Activated CD4-positive, alpha-beta T cell treated with anti-CD3 and anti-CD28 coated beads, Interleukin-2, amount 50 U/mL, for 48 hours (primary cell): ENCODE data around the gene COL6A3.
"Not testable (repeated sequence)": the region's sequence is repeated elsewhere in the genome, so short reads cannot be mapped to it uniquely, and the experiment has no call there.

Source experiments
- DNase-seq, 2 experiments: peaks; one replicate each; pipeline ENCODE4 v3.0.0-alpha.2; 2020

Gene COL6A3

DNA sequence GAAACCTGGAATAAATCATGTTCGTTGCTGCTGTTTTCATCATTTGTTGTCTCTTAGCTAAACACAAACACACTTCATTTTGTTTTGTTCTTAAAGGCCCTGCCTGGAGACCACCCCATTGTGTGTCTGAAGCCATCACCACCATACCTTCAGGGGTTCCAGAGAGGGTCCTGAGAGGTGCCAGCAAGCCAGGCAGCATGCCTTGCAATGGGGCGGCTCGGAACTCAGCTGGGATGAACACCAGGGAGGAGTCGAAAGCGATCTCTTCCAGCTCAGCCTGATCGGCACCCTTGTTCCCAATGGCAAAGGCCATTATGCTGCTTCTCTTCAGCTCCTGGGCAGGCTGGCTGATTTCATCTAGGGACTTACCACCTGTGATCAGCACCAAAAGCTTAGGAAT, 33.2 kb downstream of the COL6A3 start:
- no peak for DNase-seq

DNA sequence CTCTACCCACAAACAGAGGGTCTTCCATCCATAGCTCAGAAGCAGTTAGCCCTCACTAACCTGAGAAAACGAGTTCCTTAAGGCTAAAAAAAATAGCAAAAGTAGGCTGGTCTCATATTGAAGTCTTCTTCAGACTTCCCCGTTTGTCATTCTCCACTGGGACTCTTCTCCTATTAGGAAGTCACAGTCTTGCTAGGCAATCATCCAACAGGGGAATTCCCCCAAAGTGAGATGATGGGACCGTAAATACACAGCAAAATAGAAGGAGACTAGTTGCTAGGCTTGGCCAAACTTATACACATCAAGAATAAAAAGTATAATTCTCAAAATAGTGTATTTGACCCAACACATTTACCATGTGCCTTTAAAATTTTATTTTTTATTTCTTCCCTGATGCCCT, 34.3 kb downstream of the COL6A3 start:
- DNase-seq: no peak

DNA sequence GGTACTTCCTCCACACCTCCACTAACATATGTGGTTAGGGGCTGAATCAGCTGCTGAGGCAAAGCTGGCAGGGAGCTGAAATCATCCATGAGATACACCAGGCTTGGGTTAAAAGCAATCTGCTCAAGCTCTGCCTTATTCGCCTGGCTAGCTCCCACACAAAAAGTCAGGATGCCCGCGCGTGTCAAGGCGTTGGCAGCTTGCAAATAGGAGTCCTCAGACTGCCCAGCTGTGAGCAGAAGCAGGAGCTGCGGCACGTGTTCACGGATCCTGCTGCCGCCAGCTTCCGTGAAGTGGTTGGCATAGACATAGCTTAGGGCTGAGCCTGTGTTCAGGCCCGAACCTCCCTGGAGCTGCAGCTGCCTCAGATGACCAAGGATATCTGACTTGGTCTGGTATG, 35.3 kb downstream of the COL6A3 start:
- no peak for DNase-seq

DNA sequence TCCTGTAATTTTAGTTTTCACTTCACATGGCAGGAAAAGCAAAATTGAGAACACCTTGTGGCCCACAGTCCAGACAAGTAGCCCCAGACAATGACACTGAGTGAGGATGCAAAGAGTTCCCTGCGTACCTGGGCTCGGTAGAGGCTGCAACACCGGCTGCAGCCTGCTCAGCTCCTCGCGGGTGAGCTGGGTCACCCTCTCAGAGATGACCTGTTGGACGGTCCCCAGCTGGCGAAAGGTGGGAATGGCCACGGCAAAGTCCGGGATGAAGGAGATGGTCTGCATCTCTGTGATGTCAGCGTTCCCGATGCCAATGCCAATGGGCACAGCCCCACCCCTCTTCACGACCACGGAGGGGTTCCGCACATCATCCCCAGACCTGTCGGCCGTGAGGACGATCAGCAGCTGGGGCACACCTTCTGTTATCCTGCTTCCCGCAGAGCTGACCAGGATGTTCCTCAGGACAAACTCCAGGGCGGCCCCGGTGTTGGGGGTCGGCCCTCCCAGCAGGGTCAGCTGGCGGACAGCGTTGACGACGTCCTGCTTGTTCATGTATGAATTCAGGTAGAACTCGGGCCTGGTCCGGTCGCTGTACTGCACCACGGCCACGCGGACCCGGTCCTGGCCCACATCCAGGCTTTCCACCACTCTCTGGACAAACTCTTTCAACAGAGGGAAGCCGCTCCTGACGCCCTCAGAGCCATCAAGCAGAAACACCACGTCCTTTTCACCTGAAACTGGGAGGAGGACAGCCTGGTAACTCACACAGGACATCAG, 39.5 kb downstream of the COL6A3 start:
- no peak for DNase-seq

DNA sequence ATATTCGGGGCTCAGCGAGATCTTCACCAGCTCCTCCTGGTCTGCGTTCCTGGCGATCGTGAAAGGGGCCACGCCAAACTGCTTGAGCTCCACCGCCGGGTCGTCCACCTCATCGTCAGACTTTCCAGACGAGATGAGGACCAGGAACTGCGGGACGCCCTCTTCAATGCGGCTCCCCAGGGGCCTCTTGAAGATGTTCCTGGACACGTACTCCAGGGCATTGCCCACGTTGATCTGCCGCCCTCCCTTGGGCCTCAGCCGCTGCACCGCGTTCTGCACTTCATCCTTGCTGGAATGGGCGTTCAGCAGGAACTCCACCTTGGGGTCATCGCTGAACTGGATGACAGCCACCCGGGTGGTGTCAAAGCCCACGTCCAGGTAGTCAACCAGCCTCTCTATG, 42.1 kb downstream of the COL6A3 start:
- no peak for DNase-seq

DNA sequence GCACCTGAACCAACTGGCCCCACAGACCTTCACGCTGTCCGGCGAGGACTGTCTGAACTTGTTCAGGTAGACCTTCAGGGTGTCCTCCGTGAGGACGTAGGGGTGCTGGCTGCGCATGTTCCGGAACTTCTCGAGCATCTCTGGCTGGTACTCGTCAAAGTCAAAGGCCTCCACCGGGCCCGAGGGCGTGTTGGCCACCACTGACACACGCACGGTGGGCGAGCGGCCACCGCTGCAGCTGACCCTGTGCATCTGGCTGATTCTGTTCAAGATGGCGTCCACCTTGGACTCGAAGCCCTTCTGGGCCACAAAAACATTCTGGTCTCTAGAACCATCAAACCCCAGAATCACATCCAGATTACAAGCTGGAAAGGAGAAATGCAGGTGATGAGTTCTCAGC, 48.3 kb downstream of the COL6A3 start:
- no peak for DNase-seq

DNA sequence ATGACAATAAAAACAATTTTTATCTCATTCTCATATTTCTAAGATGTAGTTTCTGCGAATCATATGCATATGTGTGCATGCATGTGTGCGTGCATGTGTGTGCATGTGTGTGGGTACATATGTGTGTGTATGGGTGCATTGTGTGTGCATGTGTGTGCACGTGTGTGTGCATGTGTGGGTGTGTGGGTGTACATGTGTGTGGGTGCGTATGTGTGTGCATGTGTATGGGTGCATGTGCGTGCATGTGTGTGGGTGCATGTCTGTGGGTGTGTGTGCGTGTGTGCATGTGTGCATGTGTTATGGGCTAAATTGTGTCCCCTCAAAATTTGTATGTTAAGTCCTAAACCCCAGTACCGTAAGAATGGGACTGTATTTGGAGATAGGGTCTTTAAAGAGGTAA, 49.3 kb downstream of the COL6A3 start:
- no peak for DNase-seq

DNA sequence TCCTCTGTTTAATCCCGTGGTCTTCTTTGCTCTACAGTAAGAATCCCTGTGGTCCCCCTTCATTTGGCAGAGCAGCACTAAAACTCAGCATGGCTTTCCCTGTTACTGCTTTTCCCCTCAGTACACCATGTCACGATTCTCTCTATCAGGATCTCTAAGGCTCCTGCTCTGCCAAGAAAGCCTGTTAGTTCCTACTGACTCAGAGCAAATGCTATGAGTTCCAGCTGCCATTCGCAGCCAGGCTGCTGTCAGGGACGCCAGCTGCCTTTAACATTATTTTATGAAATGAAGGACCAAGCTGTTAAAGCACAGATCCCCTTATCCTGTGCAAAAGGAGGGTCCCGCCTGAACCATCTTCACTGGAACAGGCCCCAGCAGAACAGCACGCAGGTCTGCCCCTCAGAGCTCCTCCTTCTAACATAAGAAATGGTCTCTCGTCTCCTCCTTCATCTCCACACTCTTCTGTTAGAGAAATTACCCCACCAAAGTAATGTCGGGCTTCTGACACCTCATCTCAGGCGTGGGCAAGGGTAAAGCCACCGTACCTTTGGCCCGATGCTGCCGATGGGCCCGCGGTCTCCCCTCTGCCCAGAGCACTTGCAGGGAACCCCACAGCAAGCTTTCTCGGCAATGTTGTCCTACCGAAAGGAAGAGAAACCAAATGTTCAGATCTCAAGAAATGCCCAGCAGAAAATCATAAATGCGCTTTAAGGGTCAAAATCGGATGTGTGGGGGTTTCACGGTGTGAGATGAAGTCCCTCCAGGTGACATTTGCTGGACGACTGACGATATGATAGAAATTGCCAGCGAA, 52.6 kb downstream of the COL6A3 start:
- DNase-seq: no peak

DNA sequence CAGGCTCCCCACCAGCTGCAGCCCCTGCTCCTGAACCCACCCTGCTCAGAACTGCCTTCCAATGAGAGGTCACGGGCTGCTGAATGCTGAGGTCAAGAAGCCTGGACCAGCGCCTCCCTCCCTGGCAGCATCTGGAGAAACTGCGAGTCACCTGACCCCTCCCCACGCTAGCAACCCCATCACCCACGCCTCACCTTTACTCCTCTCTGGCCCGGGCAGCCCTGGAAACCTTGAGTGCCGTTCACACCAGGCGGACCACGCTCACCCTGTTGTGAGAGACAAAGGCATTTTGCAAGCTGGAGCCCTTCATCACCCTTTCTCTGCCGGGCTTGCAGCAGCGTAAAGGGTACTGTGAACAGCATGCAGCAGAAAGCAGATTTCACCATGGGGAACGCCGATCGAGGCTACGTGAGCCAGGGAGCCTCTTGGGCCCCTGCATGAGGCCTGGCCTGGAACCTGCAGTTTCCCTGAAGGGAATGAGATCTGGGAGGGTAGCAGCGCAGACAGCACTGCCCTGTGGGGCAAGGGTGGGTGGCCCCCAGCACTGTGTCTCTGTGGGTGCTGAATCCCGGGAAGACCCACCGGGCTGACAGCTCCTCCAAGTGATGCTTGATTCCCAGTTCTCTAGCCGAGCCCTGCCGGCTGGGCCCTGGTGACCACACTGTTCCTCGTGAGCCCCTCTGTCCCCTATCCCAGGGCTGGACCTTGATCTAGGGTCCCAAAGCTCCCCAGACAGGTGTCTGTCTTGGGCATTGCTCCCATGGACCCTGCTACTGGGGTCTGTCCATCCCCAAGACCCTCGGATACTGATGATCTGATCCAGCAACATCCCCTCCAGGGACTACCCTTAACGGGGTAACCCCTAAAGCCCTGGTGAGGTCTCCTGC, 53.8 kb downstream of the COL6A3 start:
- no peak for DNase-seq

DNA sequence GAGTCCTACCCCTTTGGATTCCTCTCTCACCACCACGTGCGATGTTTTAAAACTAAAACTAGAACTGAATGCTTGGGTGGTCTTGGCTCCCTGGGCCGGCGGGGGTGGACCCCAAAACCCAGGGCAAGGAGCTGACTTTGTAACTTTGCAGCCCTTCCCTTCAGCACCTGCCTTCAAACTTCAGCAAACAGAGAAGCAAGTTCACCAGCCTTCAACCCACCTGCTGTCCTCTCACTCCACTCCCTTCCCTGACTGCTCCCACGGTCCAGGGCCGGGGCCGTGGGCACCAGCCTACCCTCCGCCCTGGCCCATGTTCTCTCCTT, 54.5 kb downstream of the COL6A3 start:
- no peak for DNase-seq

DNA sequence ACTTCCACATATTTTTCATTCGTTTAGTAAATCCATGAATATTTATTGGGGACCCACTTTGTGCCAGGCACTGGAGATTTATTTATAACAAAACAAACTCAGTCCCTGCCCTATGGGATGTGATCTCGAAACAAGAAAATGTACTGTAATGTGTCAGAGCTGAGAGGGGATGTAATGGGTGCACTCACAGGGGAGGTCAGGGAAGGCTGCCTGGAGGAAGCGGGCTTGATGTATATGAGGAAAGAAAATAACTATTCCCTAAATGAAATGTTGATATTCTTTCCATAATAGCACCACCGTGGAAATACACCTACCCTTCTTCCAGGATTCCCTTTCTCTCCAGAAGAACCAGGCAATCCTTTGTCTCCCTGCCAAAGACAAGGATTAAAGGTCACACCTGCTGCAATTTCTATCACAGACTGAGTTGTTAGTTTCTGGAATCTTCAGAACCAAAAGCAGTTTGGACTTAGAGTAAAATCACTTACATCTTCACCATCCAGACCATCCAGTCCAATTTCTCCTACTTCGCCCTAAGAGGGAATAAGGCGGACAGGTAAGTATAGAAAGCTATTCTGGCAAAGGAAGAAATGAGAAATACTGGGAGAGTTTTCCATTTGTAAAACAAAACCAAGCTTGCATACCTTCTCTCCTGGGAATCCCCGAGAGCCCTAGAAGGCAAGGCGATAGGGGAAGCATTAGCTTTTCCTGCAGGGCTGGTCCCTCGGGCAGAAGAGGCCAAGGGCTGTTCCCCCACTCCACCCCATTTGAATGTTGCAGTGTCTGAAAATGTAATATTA, 55.0 kb downstream of the COL6A3 start:
- no peak for DNase-seq

DNA sequence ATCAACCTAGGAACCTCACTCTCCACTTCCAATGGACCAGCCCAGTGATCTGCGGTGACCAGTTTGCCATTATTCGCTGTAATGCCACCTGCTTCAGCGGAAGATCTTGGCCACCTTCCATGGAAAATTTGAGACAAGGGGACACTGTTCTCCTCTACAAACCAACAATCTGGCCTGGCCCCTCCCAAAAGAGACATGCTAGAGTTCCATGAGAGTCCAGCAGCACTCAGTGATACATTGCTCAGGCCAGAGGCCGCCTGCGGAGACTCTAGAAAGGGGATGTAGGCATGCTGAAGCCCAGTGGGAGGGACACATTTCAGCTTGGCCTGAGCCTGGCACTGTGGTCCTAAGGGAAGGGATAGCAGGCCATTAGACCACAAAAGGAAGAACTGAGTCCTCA, 58.3 kb downstream of the COL6A3 start:
- no peak for DNase-seq

DNA sequence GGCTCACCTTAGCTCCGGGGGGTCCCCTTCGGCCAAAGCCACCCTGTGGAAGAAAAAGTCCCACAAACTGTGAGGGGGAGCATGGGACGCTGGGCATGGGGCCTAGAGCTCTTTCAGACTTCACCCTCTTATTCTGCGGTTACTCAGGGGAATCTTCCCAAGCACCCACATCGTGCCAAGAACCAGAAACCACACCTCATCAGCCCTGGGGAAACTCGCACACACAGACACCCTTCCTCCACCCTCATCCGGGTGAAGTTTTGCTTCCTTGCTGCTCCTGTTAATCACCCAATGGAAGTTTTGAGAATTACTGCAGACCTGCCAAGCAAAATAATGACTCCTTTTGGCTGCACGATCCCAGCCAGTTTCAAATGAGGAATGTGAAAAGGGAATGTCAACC, 59.1 kb downstream of the COL6A3 start:
- no peak for DNase-seq

DNA sequence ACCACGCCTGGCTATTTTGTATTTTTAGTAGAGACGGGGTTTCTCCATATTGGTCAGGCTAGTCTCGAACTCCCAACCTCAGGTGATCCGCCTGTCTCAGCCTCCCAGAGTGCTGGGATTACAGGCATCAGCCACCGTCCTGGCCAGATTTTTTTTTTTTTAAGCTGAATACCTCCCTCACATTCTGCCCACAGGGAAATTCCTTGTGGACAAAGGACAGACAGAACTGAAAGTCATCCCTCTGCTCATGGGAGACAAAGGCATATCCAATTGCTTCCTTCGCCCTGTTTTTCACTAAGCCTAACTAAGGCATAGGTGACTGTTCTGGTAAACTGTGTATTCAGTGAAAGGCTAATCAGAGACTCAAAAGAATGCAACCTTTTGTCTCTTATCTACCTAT, 59.8 kb downstream of the COL6A3 start:
- not testable (repeated sequence) for DNase-seq

DNA sequence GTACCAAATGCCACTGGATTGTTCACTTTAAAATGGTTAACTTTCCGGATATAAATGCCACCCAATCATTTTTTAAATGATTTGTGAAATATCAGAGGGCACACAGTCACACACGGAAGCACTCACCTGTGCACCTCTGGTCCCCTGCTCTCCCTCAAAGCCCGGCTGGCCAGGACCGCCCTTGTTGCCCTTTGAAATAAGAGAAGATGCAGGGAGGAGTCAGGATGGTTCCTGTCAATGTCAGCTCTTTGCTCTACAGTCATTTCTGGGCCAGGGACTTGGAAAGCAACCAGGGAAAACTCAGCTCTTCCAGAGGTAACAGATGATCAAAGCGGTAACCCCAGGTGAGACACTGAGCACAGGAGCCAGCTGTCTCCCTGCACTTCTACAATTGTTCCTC, 60.7 kb downstream of the COL6A3 start:
- no peak for DNase-seq

DNA sequence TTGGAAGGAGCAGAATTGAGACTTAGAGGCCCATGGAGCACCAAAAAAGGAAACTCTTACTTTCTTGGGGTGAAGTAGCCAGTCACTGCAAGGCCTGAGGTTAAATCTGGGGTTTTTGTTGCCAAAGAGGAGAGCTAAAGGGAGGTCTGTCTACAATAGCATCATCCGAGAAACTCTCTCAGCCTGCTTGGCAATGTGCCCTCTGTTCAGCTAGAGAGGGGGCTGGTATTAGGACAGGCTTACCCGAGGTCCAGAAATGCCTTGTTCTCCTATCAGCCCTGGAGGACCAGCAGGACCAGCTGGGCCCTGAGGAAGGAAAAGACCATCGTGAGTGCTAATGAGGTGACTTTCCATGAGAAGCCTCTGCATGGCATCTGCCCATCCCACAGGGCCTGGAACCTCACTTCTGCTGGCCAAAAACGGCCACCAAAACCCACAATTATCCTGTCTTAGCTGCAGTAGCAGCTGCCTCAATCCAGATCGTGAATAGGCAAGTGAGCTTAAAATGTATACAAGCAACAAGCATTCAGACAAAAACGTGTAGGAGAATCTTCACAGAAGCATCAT, 61.6 kb downstream of the COL6A3 start:
- no peak for DNase-seq

DNA sequence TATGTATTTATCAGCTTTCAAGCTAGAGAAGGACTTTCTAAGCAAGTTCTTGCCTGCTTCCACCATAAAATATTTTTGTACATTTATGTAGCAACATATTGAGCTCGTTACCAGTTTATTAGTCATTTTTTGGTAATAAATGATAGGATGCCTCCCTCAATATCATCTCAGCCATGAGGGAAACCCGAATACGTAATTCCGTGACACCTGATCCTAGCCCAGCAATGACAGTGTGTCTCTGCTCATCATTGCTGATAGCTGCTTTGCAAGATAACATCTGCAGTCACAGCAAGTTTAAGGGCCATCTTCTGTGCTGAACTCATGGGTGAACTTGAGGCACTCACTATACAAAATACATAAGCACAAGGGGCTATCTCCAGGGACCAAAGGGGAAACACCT, 62.2 kb downstream of the COL6A3 start:
- DNase-seq: no peak

DNA sequence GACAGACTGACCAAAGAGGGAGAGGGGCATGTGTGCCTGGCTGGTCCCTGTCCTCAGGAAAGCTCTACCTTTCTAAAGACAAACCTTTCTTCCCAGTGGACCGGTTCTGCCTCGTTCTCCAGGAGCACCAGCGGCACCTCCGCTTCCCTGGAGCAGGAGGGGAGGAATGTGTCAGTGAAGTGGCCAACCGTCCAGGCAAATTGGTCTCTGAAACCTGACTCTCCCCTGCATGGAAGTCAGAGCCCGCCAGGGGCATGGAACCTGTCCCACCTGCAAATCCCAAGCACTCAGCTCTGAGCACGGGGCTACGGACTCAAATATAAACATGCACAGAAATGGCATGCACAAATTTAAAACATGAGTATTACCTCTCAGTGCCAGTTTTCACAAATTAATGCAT, 62.9 kb downstream of the COL6A3 start:
- DNase-seq: no peak

DNA sequence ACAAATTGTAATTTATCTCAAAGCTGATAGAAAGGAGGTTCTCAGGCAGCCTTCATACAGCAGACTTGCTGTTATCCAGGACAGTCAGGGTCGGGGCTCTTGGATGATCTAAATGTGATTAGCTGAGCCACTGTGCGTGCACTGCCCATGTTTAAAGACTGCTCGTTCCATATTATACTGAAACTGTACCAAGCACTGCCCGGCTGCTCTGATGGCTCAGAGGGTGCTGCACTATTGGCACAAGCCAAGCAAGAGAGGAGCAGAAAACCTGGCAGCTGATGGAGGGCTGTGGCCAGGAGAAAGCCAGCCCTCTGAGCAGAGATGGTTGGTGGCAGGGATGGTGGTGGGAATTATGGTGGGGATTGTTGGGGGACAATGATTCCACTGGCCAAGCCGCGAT, 63.4 kb downstream of the COL6A3 start:
- no peak for DNase-seq

DNA sequence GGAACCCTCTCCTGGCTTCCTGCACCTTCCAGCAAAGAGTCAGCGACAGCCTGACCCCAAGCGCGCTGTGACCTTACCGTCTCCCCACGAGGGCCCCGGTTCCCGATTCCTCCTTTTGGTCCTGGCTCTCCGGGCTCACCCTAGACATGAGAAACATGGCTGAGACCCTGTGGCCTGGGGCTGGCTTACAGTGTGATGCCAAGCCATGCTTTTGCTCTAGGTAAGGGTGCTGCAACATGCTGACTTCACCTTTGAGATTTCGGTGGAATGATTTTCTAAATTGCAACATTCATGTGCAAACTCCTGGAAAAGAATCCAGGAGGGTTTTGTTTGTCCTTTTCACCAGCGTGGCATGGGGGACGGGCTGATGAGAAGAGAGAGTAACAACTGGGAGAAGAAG, 63.9 kb downstream of the COL6A3 start:
- no peak for DNase-seq

DNA sequence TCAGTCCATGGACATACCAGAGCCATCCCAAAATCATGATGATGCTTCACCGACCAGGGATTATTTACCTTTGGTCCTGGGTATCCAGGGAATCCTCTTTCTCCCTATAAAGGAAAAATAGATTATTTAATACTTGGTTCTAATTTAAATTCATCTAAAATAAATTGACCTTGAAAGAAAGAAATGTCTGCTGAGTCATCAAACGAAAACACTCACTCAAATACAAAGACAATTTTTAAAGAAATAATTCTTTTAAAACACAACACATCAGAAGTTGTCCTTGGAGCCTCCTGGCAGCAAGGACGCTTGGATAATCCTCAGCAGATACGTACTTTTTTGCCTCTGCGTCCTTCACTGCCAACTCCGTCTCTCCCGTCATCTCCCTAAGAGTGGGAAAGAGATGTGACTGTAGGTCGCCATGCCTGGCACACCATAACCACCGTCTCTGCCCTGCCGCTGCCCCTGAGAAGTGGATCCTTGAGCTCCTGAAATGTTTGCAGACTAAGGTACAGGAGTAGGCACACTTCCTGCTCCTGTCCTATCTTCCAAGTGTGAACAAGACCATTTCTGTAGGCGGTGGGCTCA, 65.6 kb downstream of the COL6A3 start:
- DNase-seq: no peak
